ENCODE data around the gene MDP1. TPM values are rescaled to one million over a fixed set of nuclear protein-coding genes. Genes with fewer than 3 reads are reported as not detected.

MDP1 gene
- total RNA-seq, 1 donor from 2014 or later, result 22.6 TPM

DNA sequence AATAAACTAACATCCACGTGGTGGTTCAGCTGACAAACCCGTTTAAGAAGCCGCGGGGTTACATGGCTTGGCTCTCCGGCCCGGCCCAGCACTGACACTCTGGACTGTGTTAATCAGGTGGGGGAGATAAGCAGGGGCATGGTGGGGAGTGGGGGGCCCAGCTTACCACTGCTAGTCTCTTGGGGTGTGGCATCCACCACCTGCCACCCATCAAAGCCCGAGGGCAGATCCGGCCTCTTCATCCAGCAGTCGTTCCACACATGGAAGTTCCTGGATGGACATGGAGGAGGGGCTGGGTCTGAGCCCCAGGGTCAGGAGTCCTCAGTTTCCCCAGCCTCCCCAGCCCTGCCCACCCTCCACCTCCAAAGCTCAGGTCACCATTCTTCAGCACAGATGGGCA lies 42.3 kb upstream of the MDP1 start:
- Mint-ChIP-seq H3K4me1 (ENCODE audit: unreplicated experiment) (no peaks in the 10 kb centered on the region), H3K27me3 (no peaks in the 10 kb centered on the region), H3K27ac (peak overlapping the region; percentile 84), H3K9me3 (no peaks in the 10 kb centered on the region), H3K4me3 (no peak overlapping the region), H3K36me3 (no peaks in the 10 kb centered on the region)
- no peak for DNase-seq (ENCODE audit: extremely low spot score, unreplicated experiment)
- TF ChIP-seq CTCF (conservative IDR thresholded peaks at IDR 0.05), result no peak

DNA sequence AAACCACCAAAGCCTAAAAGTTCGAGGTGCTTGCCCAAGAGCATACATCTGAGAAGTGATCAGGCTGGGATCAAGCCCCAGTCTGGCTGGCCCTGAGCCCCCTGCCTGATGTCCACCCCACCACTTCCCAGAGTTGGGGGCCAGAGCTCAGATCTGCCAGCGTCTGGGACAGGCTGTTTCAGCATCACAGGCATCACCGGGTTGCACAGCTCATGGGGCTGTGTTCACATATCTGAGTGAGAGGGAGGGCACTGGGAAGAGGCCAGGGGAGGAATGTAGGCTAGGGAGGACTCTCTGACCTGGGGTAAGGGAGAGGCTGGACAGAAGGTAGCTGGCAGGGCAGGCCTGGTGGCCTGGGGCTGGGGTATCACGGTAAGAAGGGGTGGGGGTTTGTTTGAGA lies 41.1 kb upstream of the MDP1 start:
- no peaks in the 10 kb centered on the region for H3K9me3 Mint-ChIP-seq
- DNase-seq (ENCODE audit: extremely low spot score, unreplicated experiment), result no peak
- no peaks in the 10 kb centered on the region for H3K4me1 Mint-ChIP-seq (ENCODE audit: unreplicated experiment)
- no peaks in the 10 kb centered on the region for H3K36me3 Mint-ChIP-seq
- no peak overlapping the region for H3K4me3 Mint-ChIP-seq
- peak overlapping the region; percentile 59 for H3K27ac Mint-ChIP-seq
- TF ChIP-seq CTCF (conservative IDR thresholded peaks at IDR 0.05), result no peak
- H3K27me3 Mint-ChIP-seq, result no peaks in the 10 kb centered on the region

GRCh38 chr14:24255931-24256711 lies 40.3 kb upstream of the MDP1 start:
- peak overlapping the region; percentile 59 for H3K27ac Mint-ChIP-seq
- H3K27me3 Mint-ChIP-seq, result no peaks in the 10 kb centered on the region
- H3K4me3 Mint-ChIP-seq, result no peak overlapping the region
- no peak for DNase-seq (ENCODE audit: extremely low spot score, unreplicated experiment)
- no peak for TF ChIP-seq CTCF (conservative IDR thresholded peaks at IDR 0.05)
- H3K36me3 Mint-ChIP-seq, result no peaks in the 10 kb centered on the region
- no peaks in the 10 kb centered on the region for H3K9me3 Mint-ChIP-seq
- no peaks in the 10 kb centered on the region for H3K4me1 Mint-ChIP-seq (ENCODE audit: unreplicated experiment)

DNA sequence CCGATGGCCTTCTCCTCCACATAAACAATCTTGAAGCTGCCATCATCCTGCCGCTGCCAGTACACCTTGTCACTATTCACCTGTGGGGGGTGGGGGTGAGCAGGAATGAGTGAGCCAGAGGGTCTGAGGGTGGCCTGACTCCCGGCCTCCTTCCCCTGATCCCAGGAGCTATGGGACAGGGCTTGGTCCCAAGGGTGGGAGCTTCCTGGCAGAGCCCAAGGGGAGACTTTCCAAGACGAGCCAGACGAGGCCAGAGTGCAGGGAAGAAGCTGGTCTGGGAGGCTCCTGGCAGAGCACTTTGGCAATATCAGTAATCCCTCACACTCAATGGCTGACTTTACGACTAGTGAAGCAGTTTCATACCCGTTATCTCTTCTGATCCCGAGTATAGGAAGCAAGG lies 39.6 kb upstream of the MDP1 start:
- no peaks in the 10 kb centered on the region for H3K36me3 Mint-ChIP-seq
- no peak overlapping the region for H3K4me3 Mint-ChIP-seq
- TF ChIP-seq CTCF (conservative IDR thresholded peaks at IDR 0.05), result no peak
- H3K4me1 Mint-ChIP-seq (ENCODE audit: unreplicated experiment), result no peaks in the 10 kb centered on the region
- no peak for DNase-seq (ENCODE audit: extremely low spot score, unreplicated experiment)
- no peaks in the 10 kb centered on the region for H3K9me3 Mint-ChIP-seq
- H3K27ac Mint-ChIP-seq, result no peak overlapping the region
- no peaks in the 10 kb centered on the region for H3K27me3 Mint-ChIP-seq

DNA sequence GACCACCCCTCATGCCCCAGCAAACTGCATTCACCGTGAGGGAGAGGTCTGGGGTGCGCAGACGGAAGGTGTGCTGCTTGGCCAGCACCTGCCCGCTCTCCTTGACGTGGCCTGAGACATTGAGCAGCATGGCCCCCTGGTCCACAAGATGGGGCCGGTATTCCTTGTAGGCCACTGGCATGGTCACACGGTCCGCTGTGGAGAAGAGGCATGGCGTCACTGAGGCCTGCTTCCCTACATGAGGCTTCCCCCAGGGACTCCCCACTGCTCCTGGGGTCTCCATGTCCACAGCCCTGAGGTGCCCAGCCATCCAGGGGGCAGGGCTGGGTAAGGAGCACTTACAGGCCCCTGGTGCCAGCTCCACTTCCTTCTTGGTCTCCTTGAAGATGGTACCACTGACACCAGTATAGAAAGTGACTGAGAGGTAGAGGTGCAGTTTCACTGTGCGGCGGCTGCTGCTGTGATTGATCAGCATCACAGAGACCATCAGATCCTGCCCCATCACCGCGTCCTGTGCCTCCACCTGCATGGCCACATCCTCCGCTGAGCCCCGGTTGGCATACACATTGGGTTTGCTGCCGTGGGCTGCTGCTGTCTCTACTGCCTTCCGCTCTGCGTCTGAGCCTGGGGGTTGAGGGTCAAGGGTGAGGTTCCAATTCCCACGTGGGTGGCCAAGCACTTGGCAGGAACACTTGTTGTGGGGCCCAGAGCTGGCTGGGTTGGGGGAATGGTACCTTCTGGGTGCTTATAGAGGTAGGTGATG lies 38.9 kb upstream of the MDP1 start:
- Mint-ChIP-seq H3K4me1 (ENCODE audit: unreplicated experiment) (no peaks in the 10 kb centered on the region), H3K36me3 (no peaks in the 10 kb centered on the region), H3K9me3 (no peaks in the 10 kb centered on the region), H3K27ac (no peak overlapping the region), H3K27me3 (no peaks in the 10 kb centered on the region), H3K4me3 (no peak overlapping the region)
- no peak for DNase-seq (ENCODE audit: extremely low spot score, unreplicated experiment)
- TF ChIP-seq CTCF (conservative IDR thresholded peaks at IDR 0.05), result no peak

All from type B pancreatic cell (in vitro differentiated cells).